CD14-positive monocyte (primary cell): Measurements from ENCODE around the gene ANKRD12. TPM values are rescaled to one million over a fixed set of nuclear protein-coding genes. Genes with fewer than 3 reads are reported as not detected.

Source experiments
- DNase-seq, 3 donors: peaks; one replicate each; pipeline ENCODE4 v3.0.0-alpha.2; 2011 to 2022
- H2AFZ ChIP-seq: 2 replicates; pipeline ENCODE4 v1.6.0; 2012; ENCODE audit warnings: mild to moderate bottlenecking, low read depth, low read length, inconsistent platforms; ENCODE audit not compliant: insufficient read depth, poor library complexity, severe bottlenecking
- H3K27ac ChIP-seq, 2 donors: 1 replicate in 1 of 2; 2 replicates in 1 of 2; pipeline ENCODE4 v1.5.1; 2012 to 2013; ENCODE audit warnings: low read length in 2 of 2, control low read depth in 1 of 2, inconsistent platforms in 1 of 2, low read depth in 1 of 2, mild to moderate bottlenecking in 1 of 2
- H3K27me3 ChIP-seq, 2 donors: one replicate each; pipeline versions ENCODE4 v1.6.0 to v1.6.1; 2011 to 2013; ENCODE audit warnings: low read length in 2 of 2; ENCODE audit not compliant: control insufficient read depth in 2 of 2, insufficient read depth in 2 of 2
- H3K36me3 ChIP-seq, 2 donors: replicated peaks in 1 of 2; 1 replicate in 1 of 2; 2 replicates in 1 of 2; pipeline versions ENCODE4 v1.5.1 to v1.6.1; 2012 to 2013; ENCODE audit warnings: low read length in 2 of 2, control low read depth in 1 of 2, inconsistent platforms in 1 of 2, mild to moderate bottlenecking in 1 of 2; ENCODE audit not compliant: insufficient read depth in 2 of 2, control insufficient read depth in 1 of 2
- H3K4me1 ChIP-seq, 2 donors: 1 replicate in 1 of 2; 2 replicates in 1 of 2; pipeline versions ENCODE4 v1.5.1 to v1.6.1; 2012 to 2013; ENCODE audit warnings: low read length in 2 of 2, control low read depth in 1 of 2, inconsistent platforms in 1 of 2, mild to moderate bottlenecking in 1 of 2, moderate library complexity in 1 of 2; ENCODE audit not compliant: insufficient read depth in 2 of 2, control insufficient read depth in 1 of 2
- H3K4me2 ChIP-seq: replicated peaks from 2 replicates; pipeline ENCODE3; 2012; ENCODE audit warnings: low read length, moderate library complexity, mild to moderate bottlenecking; ENCODE audit not compliant: poor library complexity, severe bottlenecking; ENCODE audit errors: extremely low read depth
- H3K4me3 ChIP-seq, 3 experiments: fragments of 200-600 bp in 1 of 3; sonication (generic) in 1 of 3; replicated peaks in 1 of 3; 1 replicate in 2 of 3; 2 replicates in 1 of 3; pipeline ENCODE4 v1.5.1; 2011 to 2013; ENCODE audit warnings: low read length in 3 of 3, mild to moderate bottlenecking in 3 of 3, control low read depth in 2 of 3, low read depth in 2 of 3, inconsistent platforms in 1 of 3, moderate library complexity in 1 of 3
- H3K79me2 ChIP-seq: 2 replicates; pipeline ENCODE4 v1.6.0; 2012; ENCODE audit warnings: mild to moderate bottlenecking, control low read depth, inconsistent platforms, low read length, moderate library complexity; ENCODE audit not compliant: insufficient read depth
- H3K9ac ChIP-seq: 2 replicates; pipeline ENCODE4 v1.6.0; 2017; ENCODE audit warnings: low read length, mild to moderate bottlenecking; ENCODE audit not compliant: insufficient read depth, poor library complexity, severe bottlenecking
- H3K9me3 ChIP-seq, 2 donors: replicated peaks in 1 of 2; 1 replicate in 1 of 2; 2 replicates in 1 of 2; pipeline versions ENCODE4 v1.5.1 to v1.6.1; 2012 to 2013; ENCODE audit warnings: low read length in 2 of 2, control low read depth in 1 of 2; ENCODE audit not compliant: control insufficient read depth in 1 of 2, insufficient read depth in 1 of 2
- H4K20me1 ChIP-seq: 2 replicates; pipeline ENCODE4 v1.6.0; 2012; ENCODE audit warnings: mild to moderate bottlenecking, low read length, control low read depth, moderate library complexity; ENCODE audit not compliant: insufficient read depth
- H3K27ac Mint-ChIP-seq, 7 donors: one replicate each; pipeline ENCODE4 v1.8.0; 2020; ENCODE audit warnings: mild to moderate bottlenecking in 7 of 7, mixed read lengths in 7 of 7, moderate library complexity in 6 of 7, inconsistent platforms in 2 of 7
- H3K27me3 Mint-ChIP-seq, 3 donors: one replicate each; pipeline ENCODE4 v1.8.0; 2021 to 2022; ENCODE audit warnings: low read depth in 3 of 3, mild to moderate bottlenecking in 3 of 3, mixed read lengths in 3 of 3, moderate library complexity in 3 of 3, inconsistent platforms in 1 of 3
- H3K36me3 Mint-ChIP-seq, 2 donors: one replicate each; pipeline ENCODE4 v1.8.0; 2020; ENCODE audit warnings: mixed read lengths in 2 of 2, inconsistent platforms in 1 of 2, mild to moderate bottlenecking in 1 of 2
- H3K4me1 Mint-ChIP-seq: one replicate; pipeline ENCODE4 v1.8.0; 2020; ENCODE audit warnings: mild to moderate bottlenecking, mixed read lengths
- H3K4me3 Mint-ChIP-seq, 2 donors: one replicate each; pipeline ENCODE4 v1.8.0; 2020; ENCODE audit warnings: mild to moderate bottlenecking in 2 of 2, mixed read lengths in 2 of 2, moderate library complexity in 1 of 2
- H3K9me3 Mint-ChIP-seq, 7 donors: one replicate each; pipeline ENCODE4 v1.8.0; 2020 to 2022; ENCODE audit warnings: mixed read lengths in 7 of 7, mild to moderate bottlenecking in 6 of 7, moderate library complexity in 6 of 7, inconsistent platforms in 2 of 7
- WGBS: methylation state at CpG from one replicate; pipeline ENCODE4 v1.1.5; 2013; ENCODE audit warnings: missing lambda C conversion rate; ENCODE audit not compliant: insufficient coverage; 5-methylcytosine and 5-hydroxymethylcytosine counted together
- intact Hi-C, 2 donors: fragments of 100-400 bp; cut with micrococcal nuclease; formaldehyde crosslinking; loops; one replicate each; pipeline versions ENCODE4 v1.15.0 to v1.15.1; 2023
- polyA plus RNA-seq, 3 donors: library from polyadenylated mRNA; depleted of rRNA in 1 of 3; unstranded in 2 of 3; stranded (reverse) in 1 of 3; fragments of 300-500 nt in 2 of 3; fragments of >200 nt in 1 of 3; fragmentation: Illumina TruSeq in 2 of 3; gene quantifications; 1 replicate in 2 of 3; 2 replicates in 1 of 3; pipeline ENCODE4 v1.2.3, GENCODE V29; 2012 to 2021
- TF ChIP-seq, protein P1 (sequence below): fragments of 200-600 bp; IDR thresholded peaks from one replicate; pipeline ENCODE4 v1.8.0; 2022; ENCODE audit warnings: antibody characterized with exemption, mild to moderate bottlenecking

ANKRD12 gene
- polyA plus RNA-seq, 3 donors: 9.3 to 15.5 (median 15.4) TPM

DNA sequence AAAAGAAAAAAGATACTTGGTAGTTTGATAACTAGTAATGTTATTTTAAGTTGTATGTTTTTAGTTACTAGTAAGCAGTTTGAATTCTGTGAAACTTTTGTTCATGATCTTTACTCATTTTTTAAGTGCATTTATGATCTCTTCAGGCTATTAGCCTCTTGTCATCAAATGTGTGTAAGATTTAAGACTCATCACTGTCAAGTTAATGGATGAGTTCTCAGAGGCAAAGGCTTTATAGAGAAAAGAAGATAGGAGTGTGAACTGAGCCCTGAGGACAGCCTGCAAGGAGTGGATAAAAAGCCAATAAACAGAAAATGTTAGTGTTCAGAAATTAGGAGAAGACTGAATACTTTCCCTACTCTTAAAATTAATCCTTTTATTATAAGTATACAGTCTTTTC, 20.6 kb upstream of the ANKRD12 start:
- no peak overlapping the region for H3K9ac ChIP-seq

GRCh38 chr18:9117980-9118841, 18.4 kb upstream of the ANKRD12 start:
- Histone ChIP-seq H3K4me2 (peak overlapping the region; percentile 64), H3K4me3 (peak overlapping the region in 1 of 3 experiments; percentile 62), H3K79me2 (peaks cover 97% of the 10 kb centered on the region), H3K36me3 (peaks cover 31 to 36% of the 10 kb centered on the region in 2 donors), H4K20me1 (peaks cover 45% of the 10 kb centered on the region), H3K4me1 (peaks cover 34 to 57% of the 10 kb centered on the region in 2 donors), H2AFZ (no peak overlapping the region), H3K9ac (peak overlapping the region; percentile 42), H3K9me3 (no peaks in the 10 kb centered on the region), H3K27me3 (no peaks in the 10 kb centered on the region), H3K27ac (peak overlapping the region in 1 of 2 donors; percentile 92)
- Mint-ChIP-seq H3K36me3 (peaks cover 25 to 36% of the 10 kb centered on the region in 2 donors), H3K27ac (peak overlapping the region; percentile 79 to 98 (median 84)), H3K4me3 (peak overlapping the region in 1 of 2 donors; percentile 33), H3K9me3 (no peaks in the 10 kb centered on the region), H3K27me3 (no peaks in the 10 kb centered on the region), H3K4me1 (peaks cover 50% of the 10 kb centered on the region)
- DNase-seq: peak; percentile 59 to 81 (median 74)
- TF ChIP-seq, protein P1, sequence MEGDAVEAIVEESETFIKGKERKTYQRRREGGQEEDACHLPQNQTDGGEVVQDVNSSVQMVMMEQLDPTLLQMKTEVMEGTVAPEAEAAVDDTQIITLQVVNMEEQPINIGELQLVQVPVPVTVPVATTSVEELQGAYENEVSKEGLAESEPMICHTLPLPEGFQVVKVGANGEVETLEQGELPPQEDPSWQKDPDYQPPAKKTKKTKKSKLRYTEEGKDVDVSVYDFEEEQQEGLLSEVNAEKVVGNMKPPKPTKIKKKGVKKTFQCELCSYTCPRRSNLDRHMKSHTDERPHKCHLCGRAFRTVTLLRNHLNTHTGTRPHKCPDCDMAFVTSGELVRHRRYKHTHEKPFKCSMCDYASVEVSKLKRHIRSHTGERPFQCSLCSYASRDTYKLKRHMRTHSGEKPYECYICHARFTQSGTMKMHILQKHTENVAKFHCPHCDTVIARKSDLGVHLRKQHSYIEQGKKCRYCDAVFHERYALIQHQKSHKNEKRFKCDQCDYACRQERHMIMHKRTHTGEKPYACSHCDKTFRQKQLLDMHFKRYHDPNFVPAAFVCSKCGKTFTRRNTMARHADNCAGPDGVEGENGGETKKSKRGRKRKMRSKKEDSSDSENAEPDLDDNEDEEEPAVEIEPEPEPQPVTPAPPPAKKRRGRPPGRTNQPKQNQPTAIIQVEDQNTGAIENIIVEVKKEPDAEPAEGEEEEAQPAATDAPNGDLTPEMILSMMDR: no peak
- no CpG with 5 or more reads among the region's 5 CpGs for WGBS
- intact Hi-C loops: loop anchor here in 1 of 2 donors (2.0 kb wide), 1 partner anchor 15 kb away; the partner anchor contains the start of gene NDUFV2

More for the DNA sequence above, 20.6 kb upstream of the ANKRD12 start:
- peak overlapping the region; percentile 46 to 97 (median 88) for H3K27ac Mint-ChIP-seq
- Histone ChIP-seq H3K79me2 (peaks cover 97% of the 10 kb centered on the region), H3K4me1 (peaks cover 42 to 67% of the 10 kb centered on the region in 2 donors), H2AFZ (no peak overlapping the region), H4K20me1 (peaks cover 45% of the 10 kb centered on the region), H3K9me3 (no peaks in the 10 kb centered on the region), H3K4me3 (no peak overlapping the region), H3K27ac (peak overlapping the region in 1 of 2 donors; percentile 92), H3K36me3 (peaks cover 10 to 14% of the 10 kb centered on the region in 2 donors), H3K27me3 (no peaks in the 10 kb centered on the region), H3K4me2 (no peak overlapping the region)
- H3K4me3 Mint-ChIP-seq: no peak overlapping the region
- TF ChIP-seq, protein P1: no peak
- intact Hi-C loops: loop anchor here in 1 of 2 donors (2.0 kb wide), 1 partner anchor 13 kb away; the partner anchor contains the start of gene NDUFV2
- DNase-seq: no peak
- H3K36me3 Mint-ChIP-seq: peaks cover 15 to 20% of the 10 kb centered on the region in 2 donors
- H3K9me3 Mint-ChIP-seq: no peaks in the 10 kb centered on the region
- no peaks in the 10 kb centered on the region for H3K27me3 Mint-ChIP-seq
- peaks cover 59% of the 10 kb centered on the region for H3K4me1 Mint-ChIP-seq
